GM10266 (cell line): ENCODE data around the gene PRKCA.

ENCODE experiments used
- DNase-seq: peaks from one replicate; pipeline ENCODE4 v3.0.0; 2012; ENCODE audit errors: extremely low spot score
- CTCF ChIP-seq: IDR thresholded peaks from 2 replicates; pipeline ENCODE4 v1.5.1; 2012; ENCODE audit warnings: mild to moderate bottlenecking, low read depth; ENCODE audit not compliant: control insufficient read depth, insufficient read depth; ENCODE audit errors: missing control alignments

PRKCA gene

GRCh38 chr17:66650544-66650877, 348.1 kb downstream of the PRKCA start:
- no peak for TF ChIP-seq CTCF
- no peak for DNase-seq

DNA sequence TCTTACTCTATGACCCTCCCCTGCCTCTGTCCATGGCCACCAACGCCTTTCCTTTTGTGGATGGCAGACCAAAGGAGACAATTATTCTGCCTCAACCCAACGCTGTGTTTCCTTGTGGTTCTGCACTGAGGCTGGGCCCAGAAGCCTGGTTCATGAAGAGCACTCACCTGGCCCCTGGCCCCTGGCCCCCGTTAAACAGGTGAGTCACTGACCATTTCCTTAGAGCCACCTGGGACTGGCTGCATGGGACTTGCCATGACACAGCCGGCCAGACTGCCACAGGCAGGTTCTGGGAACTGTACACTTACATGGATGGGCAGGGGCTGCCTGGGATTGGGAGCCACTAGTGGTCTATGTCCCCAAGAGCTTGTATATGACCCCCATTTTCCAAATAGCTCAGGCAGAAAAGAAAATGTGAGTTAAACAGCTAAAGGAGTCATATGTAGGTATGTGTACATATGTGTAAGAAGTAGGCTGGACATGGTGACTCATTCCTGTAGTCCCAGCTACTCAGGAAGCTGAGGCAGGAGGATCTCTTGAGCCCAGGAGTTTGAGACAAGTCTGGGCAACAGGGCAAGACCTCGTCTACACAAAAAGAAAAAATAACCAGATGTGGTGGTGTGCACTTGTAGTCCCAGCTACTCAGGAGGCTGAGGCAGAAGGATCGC, 350.6 kb downstream of the PRKCA start:
- TF ChIP-seq CTCF: no peak
- DNase-seq: no peak

DNA sequence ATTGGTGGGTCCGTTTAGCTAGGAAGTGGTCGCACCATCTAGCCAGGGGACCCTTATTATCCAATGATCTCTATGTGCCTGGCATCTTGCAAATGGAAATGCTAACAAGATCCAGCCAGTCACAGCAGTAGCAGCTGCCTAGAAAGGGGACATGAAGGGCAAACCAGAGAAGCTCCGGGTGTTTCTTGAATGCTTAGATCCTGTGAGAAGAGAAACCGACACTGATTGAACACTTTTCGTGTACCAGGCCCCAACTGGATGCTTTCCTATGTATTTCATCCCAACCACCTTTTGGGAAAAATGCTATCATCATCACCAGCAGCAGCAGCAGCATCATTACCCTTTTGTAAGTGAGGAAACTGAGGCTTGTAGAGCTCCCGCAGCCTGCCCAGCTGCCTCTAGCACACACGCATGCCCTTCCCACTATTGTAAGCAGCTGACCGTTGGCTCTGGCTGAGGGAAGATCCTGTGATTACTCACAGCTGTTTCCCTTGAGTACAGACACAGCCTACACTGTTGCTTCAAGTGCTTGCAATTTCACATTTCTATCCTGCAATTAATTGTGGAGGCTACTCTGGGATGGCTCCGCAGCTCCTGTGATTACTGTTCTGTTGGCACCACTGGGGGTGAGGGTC, 351.8 kb downstream of the PRKCA start:
- no peak for DNase-seq
- TF ChIP-seq CTCF: no peak

DNA sequence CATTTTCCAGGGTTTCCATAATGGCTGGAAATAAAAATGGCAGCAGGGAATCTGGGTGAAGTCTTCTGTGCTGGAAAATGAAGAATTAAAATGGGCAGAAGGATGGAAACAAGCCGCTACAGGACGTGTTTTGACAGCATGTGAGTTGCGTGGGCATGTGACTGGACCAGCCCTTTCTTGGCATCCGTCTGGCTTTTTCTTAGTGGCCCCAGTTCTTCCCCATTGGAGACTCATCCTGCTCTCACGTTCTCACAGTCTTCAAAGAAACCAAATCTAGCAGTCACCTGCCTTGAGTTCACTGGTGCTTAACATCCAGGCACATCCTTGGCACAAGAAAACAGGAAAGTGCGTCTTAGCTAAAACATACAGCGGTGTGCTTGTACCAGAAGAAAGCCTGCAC, 352.4 kb downstream of the PRKCA start:
- DNase-seq: no peak
- TF ChIP-seq CTCF: no peak

DNA sequence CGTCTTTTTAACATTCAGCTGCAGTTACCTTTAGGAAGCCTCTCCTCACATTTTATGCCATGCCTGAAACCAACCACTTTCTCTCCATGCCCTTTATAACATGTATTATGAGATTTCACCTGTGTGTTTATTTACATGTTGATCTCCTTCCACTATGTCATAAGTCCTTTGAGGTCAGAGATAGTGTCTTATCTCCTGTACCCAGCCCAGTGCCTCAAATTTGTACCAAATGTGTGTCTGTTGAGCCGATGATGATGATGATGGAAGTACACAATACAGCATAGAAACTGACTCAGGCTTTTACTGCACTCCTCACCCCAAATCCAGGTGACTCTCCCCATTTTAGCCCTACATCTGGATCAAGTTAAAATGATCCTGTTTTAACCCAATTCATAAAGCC, 353.0 kb downstream of the PRKCA start:
- no peak for TF ChIP-seq CTCF
- no peak for DNase-seq

DNA sequence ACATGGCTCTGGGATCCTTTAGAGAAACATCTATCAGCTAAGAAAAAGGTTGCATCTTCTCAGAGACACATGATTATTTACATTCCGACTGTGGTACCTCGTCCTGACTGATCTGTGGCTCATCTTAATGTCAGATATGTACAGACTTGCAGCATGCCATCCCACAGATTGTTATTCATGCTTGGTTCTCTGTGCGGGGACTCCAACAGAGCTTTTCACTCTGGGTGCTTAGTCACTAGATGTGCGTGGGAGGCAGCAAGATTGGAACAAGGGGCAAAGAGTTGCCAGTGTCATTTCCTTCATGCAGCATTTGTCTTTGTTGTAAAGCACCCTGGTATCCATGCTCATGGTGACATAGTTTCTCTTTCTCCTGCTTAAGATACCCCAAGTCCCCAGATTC, 353.4 kb downstream of the PRKCA start:
- no peak for TF ChIP-seq CTCF
- DNase-seq: no peak

- TF ChIP-seq CTCF: no peak
- DNase-seq: no peak
Measured at GRCh38 chr17:66661411-66662256, 359.2 kb downstream of the PRKCA start.
